ENCODE data around the gene MLLT10. TPM values are rescaled to one million over a fixed set of nuclear protein-coding genes. Genes with fewer than 3 reads are reported as not detected.

The MLLT10 gene
- total and polyA plus RNA-seq, 2 of the 8 experiments (the other 6 are each of a cell fraction or from before 2014, with no cell fraction given), result 53.1 to 62.1 TPM

- TF ChIP-seq CHD7 (IDR thresholded peaks at IDR 0.05; ENCODE audit: insufficient replicate concordance, low read length), result peak; percentile 62
- TF ChIP-seq CEBPB (IDR thresholded peaks at IDR 0.05; ENCODE audit: low read depth, low read length), result peak; percentile 95
- TF ChIP-seq SIRT6 (IDR thresholded peaks at IDR 0.05; ENCODE audit: low read length), result no peak
- TF ChIP-seq KDM4A (IDR thresholded peaks at IDR 0.05; ENCODE audit: low read depth, low read length, severe bottlenecking), result no peak
- no peak for TF ChIP-seq EGR1 (IDR thresholded peaks at IDR 0.05; ENCODE audit: borderline replicate concordance, low read depth, low read length)
- TF ChIP-seq TCF12 (IDR thresholded peaks at IDR 0.05; ENCODE audit: low read depth, low read length), result no peak
- TF ChIP-seq PHF8 (conservative IDR thresholded peaks at IDR 0.05; ENCODE audit: low read depth, low read length), result no peak
- TF ChIP-seq SP2 (IDR thresholded peaks at IDR 0.05; ENCODE audit: low read length), result no peak
- TF ChIP-seq EZH2 (IDR thresholded peaks at IDR 0.05; ENCODE audit: low read depth, low read length, severe bottlenecking), result no peak
- TF ChIP-seq NRF1 (IDR thresholded peaks at IDR 0.05; ENCODE audit: low read depth, low read length), result no peak
- TF ChIP-seq ASH2L (IDR thresholded peaks at IDR 0.05; ENCODE audit: low read length), result no peak
- no peak for TF ChIP-seq RAD21 (IDR thresholded peaks at IDR 0.05 in 1 of 2, conservative IDR thresholded peaks at IDR 0.05 in 1 of 2; ENCODE audit: low read depth in 2 of 2, low read length in 2 of 2)
- TF ChIP-seq CHD1 (IDR thresholded peaks at IDR 0.05; ENCODE audit: low read depth, low read length), result no peak
Observed at GRCh38 chr10:21720090-21720489, 186.1 kb downstream of the MLLT10 start (continued).
